K562 (cell line): Measurements from ENCODE around the gene TRIP6. TPM values are rescaled to one million over a fixed set of nuclear protein-coding genes. Genes with fewer than 3 reads are reported as not detected.

Source experiments
- CBX1 ChIP-seq: sonication (generic); IDR thresholded peaks from 2 replicates; pipeline ENCODE4 v1.6.1; 2016; ENCODE audit warnings: antibody characterized with exemption, low read depth, mild to moderate bottlenecking
- E2F3 ChIP-seq: fragments of 250-450 bp; sonication (Bioruptor Pico); IDR thresholded peaks from 2 replicates; pipeline ENCODE4 v1.4.0; 2020; ENCODE audit warnings: mild to moderate bottlenecking
- EP400 ChIP-seq: fragments of 450-650 bp; IDR thresholded peaks from 2 replicates; pipeline ENCODE4 v1.6.1; 2017; ENCODE audit warnings: antibody characterized with exemption, mild to moderate bottlenecking, moderate library complexity
- FOXK1 ChIP-seq: sonication (generic); formaldehyde crosslinking; IDR thresholded peaks from 2 replicates; pipeline ENCODE4 v1.8.0; 2022; ENCODE audit warnings: missing genetic modification reagents, mild to moderate bottlenecking, borderline replicate concordance
- FOXP1 ChIP-seq: sonication (generic); formaldehyde crosslinking; IDR thresholded peaks from 2 replicates; pipeline ENCODE4 v1.8.0; 2022; ENCODE audit warnings: mild to moderate bottlenecking, missing genetic modification reagents
- HNRNPL ChIP-seq: fragments of 200-400 bp; formaldehyde crosslinking; IDR thresholded peaks from 2 replicates; pipeline ENCODE4 v1.6.1; 2017; ENCODE audit warnings: low read depth, mild to moderate bottlenecking, low read length
- PCBP2 ChIP-seq: fragments of 200-400 bp; formaldehyde crosslinking; IDR thresholded peaks from 2 replicates; pipeline ENCODE4 v1.6.1; 2018; ENCODE audit warnings: low read length, low read depth, mild to moderate bottlenecking, moderate library complexity; ENCODE audit not compliant: poor library complexity, severe bottlenecking
- POLR2AphosphoS5 ChIP-seq: IDR thresholded peaks from 2 replicates; pipeline ENCODE4 v1.6.1; 2011; ENCODE audit warnings: mild to moderate bottlenecking, low read depth, low read length, moderate library complexity; ENCODE audit not compliant: control insufficient read depth, insufficient read depth
- RBM22 ChIP-seq: fragments of 200-400 bp; formaldehyde crosslinking; IDR thresholded peaks from 2 replicates; pipeline ENCODE4 v1.6.1; 2018; ENCODE audit warnings: low read length, low read depth; ENCODE audit not compliant: poor library complexity, severe bottlenecking
- ZEB2 ChIP-seq: fragments of 450-650 bp; IDR thresholded peaks from 2 replicates; pipeline ENCODE4 v1.6.1; 2016
- ZNF212 ChIP-seq: fragments of 450-650 bp; formaldehyde crosslinking; IDR thresholded peaks from 2 replicates; pipeline ENCODE4 v1.4.0; 2020; ENCODE audit warnings: mild to moderate bottlenecking
- ZNF217 ChIP-seq: sonication (generic); formaldehyde crosslinking; IDR thresholded peaks from 2 replicates; pipeline ENCODE4 v1.8.0; 2022; ENCODE audit warnings: mild to moderate bottlenecking, missing genetic modification reagents
- ZNF699 ChIP-seq: fragments of 250-450 bp; sonication (Bioruptor Pico); IDR thresholded peaks from 2 replicates; pipeline ENCODE4 v1.8.0; 2021; ENCODE audit warnings: mild to moderate bottlenecking, moderate library complexity; ENCODE audit not compliant: insufficient replicate concordance
- polyA plus RNA-seq, 8 experiments: library from polyadenylated mRNA; depleted of rRNA in 4 of 8; stranded (reverse) in 5 of 8; unstranded in 3 of 8; fragments of >200 nt; fragmentation: Nextera tagmentation in 2 of 8; fragmentation: Illumina TruSeq in 1 of 8; extraction: Ambion mirVana in 2 of 8; extraction: Trizol in 1 of 8; gene quantifications; 2 replicates each; pipeline versions ENCODE4 v1.2.1 to v1.2.3, GENCODE V29; 2011 to 2014; ENCODE audit warnings: inconsistent platforms in 1 of 8, missing spikeins in 1 of 8
- total RNA-seq, 7 experiments: library from RNA; depleted of rRNA in 6 of 7; stranded (reverse); fragments of >200 nt in 6 of 7; fragmentation: Illumina TruSeq in 2 of 7; extraction: Trizol in 2 of 7; gene quantifications; 2 replicates each; pipeline versions ENCODE4 v1.2.1 to v1.2.3, GENCODE V29; 2011 to 2021; ENCODE audit warnings: low replicate concordance in 1 of 7
- TF ChIP-seq, protein P1 (sequence below), 2 experiments: fragments of 250-450 bp in 1 of 2; fragments of 450-650 bp in 1 of 2; sonication (Bioruptor Pico) in 1 of 2; IDR thresholded peaks; 2 replicates each; pipeline versions ENCODE4 v1.6.1 to v1.8.0; 2016 to 2021; ENCODE audit warnings: mild to moderate bottlenecking in 2 of 2, moderate library complexity in 2 of 2, missing compliant biosample characterization in 1 of 2, missing genetic modification characterization in 1 of 2
- TF ChIP-seq, protein P2 (sequence below): fragments of 450-650 bp; IDR thresholded peaks from 2 replicates; pipeline ENCODE4 v1.6.1; 2016
- TF ChIP-seq, protein P3 (sequence below): fragments of 450-650 bp; IDR thresholded peaks from 2 replicates; pipeline ENCODE4 v1.6.1; 2017; ENCODE audit warnings: mild to moderate bottlenecking, moderate library complexity
- TF ChIP-seq, protein P4 (sequence below): sonication (generic); IDR thresholded peaks from 2 replicates; pipeline ENCODE4 v1.6.1; 2016
- TF ChIP-seq, protein P5 (sequence below): sonication (generic); formaldehyde crosslinking; IDR thresholded peaks from 2 replicates; pipeline ENCODE4 v1.4.0; 2020; ENCODE audit warnings: mild to moderate bottlenecking, missing genetic modification reagents
- TF ChIP-seq, protein P6 (sequence below): fragments of 450-650 bp; conservative IDR thresholded peaks from 2 replicates; pipeline ENCODE4 v1.6.1; 2016; ENCODE audit warnings: missing genetic modification characterization, low read depth, mild to moderate bottlenecking, control low read depth, missing compliant biosample characterization

TRIP6 gene
- total and polyA plus RNA-seq, 9 of the 15 experiments (the other 6 are each of a cell fraction or from before 2014, with no cell fraction given): 5.9 to 141 (median 54.0) TPM

DNA sequence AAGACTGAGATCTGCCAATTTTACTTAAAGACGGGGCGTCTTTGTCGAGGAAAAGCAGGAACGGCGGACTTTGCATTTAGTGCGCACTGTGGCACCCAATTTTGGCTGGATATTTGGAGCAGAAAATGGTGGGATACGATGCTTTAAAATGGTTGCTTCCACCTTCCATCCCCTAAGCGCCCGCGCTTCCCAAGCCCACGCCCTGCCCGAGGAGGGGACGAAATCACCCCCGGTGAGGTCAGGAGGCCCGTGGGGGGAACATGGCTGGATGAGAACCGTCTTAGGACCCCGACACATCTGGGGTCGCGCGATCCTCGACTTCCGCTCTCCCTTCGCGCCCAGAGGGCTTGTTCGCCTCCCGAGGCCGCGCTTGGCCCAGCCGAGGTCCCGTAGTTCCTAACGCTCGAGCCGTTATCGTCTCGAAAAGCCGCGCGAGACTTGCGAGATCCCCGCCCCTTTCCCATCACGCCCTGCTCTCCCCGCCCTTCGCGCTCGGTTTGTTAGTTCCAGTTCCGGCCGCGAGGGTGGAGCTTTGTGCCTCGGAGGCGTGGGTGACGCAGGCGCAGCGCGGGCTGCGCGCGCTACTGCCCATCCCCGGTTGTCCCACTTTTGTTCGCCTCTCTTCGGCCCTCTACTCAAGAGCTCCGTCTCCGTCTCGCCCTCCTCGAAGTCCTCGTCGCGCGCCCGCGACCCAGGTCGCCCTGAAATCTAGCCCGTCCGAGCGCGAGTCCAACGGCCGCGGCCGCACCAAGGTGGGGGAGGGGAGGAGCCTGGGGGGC is 7.6 kb downstream of the TRIP6 start, which contains the start of gene SRRT (continued):
- TF ChIP-seq, protein P1, sequence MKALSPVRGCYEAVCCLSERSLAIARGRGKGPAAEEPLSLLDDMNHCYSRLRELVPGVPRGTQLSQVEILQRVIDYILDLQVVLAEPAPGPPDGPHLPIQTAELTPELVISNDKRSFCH (CRISPR knock-in tag; IDR thresholded peaks at IDR 0.05): no peak; the same call in 1 of the 2 replicates
- TF ChIP-seq, protein P1 (tag; IDR thresholded peaks at IDR 0.05): peak; percentile 88
- TF ChIP-seq ZNF699 (CRISPR knock-in tag): no peak
- peak; percentile 92 for TF ChIP-seq POLR2AphosphoS5
- peak; percentile 76; the same call in 1 of the 2 replicates for TF ChIP-seq FOXK1 (CRISPR knock-in tag)
- TF ChIP-seq, protein P2, sequence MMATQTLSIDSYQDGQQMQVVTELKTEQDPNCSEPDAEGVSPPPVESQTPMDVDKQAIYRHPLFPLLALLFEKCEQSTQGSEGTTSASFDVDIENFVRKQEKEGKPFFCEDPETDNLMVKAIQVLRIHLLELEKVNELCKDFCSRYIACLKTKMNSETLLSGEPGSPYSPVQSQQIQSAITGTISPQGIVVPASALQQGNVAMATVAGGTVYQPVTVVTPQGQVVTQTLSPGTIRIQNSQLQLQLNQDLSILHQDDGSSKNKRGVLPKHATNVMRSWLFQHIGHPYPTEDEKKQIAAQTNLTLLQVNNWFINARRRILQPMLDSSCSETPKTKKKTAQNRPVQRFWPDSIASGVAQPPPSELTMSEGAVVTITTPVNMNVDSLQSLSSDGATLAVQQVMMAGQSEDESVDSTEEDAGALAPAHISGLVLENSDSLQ: 0 out of 2 replicates have a peak, but pooled peaks have one; percentile 23
- peak; percentile 82; the same call in 1 of the 2 replicates for TF ChIP-seq ZNF212 (CRISPR knock-in tag)
- TF ChIP-seq, protein P3, sequence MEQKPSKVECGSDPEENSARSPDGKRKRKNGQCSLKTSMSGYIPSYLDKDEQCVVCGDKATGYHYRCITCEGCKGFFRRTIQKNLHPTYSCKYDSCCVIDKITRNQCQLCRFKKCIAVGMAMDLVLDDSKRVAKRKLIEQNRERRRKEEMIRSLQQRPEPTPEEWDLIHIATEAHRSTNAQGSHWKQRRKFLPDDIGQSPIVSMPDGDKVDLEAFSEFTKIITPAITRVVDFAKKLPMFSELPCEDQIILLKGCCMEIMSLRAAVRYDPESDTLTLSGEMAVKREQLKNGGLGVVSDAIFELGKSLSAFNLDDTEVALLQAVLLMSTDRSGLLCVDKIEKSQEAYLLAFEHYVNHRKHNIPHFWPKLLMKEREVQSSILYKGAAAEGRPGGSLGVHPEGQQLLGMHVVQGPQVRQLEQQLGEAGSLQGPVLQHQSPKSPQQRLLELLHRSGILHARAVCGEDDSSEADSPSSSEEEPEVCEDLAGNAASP: no peak
- TF ChIP-seq, protein P4, sequence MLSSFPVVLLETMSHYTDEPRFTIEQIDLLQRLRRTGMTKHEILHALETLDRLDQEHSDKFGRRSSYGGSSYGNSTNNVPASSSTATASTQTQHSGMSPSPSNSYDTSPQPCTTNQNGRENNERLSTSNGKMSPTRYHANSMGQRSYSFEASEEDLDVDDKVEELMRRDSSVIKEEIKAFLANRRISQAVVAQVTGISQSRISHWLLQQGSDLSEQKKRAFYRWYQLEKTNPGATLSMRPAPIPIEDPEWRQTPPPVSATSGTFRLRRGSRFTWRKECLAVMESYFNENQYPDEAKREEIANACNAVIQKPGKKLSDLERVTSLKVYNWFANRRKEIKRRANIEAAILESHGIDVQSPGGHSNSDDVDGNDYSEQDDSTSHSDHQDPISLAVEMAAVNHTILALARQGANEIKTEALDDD: no peak; the same call in 1 of the 2 replicates
- no peak for TF ChIP-seq ZNF217 (CRISPR knock-in tag)
- TF ChIP-seq HNRNPL: peak; percentile 55; the same call in 1 of the 2 replicates
- peak; percentile 73 for TF ChIP-seq RBM22
- TF ChIP-seq FOXP1 (CRISPR knock-in tag): peak; percentile 68; the same call in 1 of the 2 replicates
- TF ChIP-seq, protein P5, sequence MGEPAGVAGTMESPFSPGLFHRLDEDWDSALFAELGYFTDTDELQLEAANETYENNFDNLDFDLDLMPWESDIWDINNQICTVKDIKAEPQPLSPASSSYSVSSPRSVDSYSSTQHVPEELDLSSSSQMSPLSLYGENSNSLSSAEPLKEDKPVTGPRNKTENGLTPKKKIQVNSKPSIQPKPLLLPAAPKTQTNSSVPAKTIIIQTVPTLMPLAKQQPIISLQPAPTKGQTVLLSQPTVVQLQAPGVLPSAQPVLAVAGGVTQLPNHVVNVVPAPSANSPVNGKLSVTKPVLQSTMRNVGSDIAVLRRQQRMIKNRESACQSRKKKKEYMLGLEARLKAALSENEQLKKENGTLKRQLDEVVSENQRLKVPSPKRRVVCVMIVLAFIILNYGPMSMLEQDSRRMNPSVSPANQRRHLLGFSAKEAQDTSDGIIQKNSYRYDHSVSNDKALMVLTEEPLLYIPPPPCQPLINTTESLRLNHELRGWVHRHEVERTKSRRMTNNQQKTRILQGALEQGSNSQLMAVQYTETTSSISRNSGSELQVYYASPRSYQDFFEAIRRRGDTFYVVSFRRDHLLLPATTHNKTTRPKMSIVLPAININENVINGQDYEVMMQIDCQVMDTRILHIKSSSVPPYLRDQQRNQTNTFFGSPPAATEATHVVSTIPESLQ (CRISPR knock-in tag): peak; percentile 70; the same call in 1 of the 2 replicates
- TF ChIP-seq ZEB2: no peak
- TF ChIP-seq PCBP2: no peak
- TF ChIP-seq E2F3 (CRISPR knock-in tag): peak; percentile 97
- TF ChIP-seq, protein P6, sequence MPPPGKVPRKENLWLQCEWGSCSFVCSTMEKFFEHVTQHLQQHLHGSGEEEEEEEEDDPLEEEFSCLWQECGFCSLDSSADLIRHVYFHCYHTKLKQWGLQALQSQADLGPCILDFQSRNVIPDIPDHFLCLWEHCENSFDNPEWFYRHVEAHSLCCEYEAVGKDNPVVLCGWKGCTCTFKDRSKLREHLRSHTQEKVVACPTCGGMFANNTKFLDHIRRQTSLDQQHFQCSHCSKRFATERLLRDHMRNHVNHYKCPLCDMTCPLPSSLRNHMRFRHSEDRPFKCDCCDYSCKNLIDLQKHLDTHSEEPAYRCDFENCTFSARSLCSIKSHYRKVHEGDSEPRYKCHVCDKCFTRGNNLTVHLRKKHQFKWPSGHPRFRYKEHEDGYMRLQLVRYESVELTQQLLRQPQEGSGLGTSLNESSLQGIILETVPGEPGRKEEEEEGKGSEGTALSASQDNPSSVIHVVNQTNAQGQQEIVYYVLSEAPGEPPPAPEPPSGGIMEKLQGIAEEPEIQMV (tag): no peak
- peak; percentile 92 for TF ChIP-seq CBX1
- TF ChIP-seq EP400: peak; percentile 97
